CD14-positive monocyte (primary cell): ENCODE data around the gene TRMU. TPM values are rescaled to one million over a fixed set of nuclear protein-coding genes. Genes with fewer than 3 reads are reported as not detected.

ENCODE experiments used
- DNase-seq, 3 donors: peaks; one replicate each; pipeline ENCODE4 v3.0.0-alpha.2; 2011 to 2022
- H2AFZ ChIP-seq: 2 replicates; pipeline ENCODE4 v1.6.0; 2012; ENCODE audit warnings: mild to moderate bottlenecking, low read depth, low read length, inconsistent platforms; ENCODE audit not compliant: insufficient read depth, poor library complexity, severe bottlenecking
- H3K27ac ChIP-seq, 2 donors: 1 replicate in 1 of 2; 2 replicates in 1 of 2; pipeline ENCODE4 v1.5.1; 2012 to 2013; ENCODE audit warnings: low read length in 2 of 2, control low read depth in 1 of 2, inconsistent platforms in 1 of 2, low read depth in 1 of 2, mild to moderate bottlenecking in 1 of 2
- H3K27me3 ChIP-seq, 2 donors: one replicate each; pipeline versions ENCODE4 v1.6.0 to v1.6.1; 2011 to 2013; ENCODE audit warnings: low read length in 2 of 2; ENCODE audit not compliant: control insufficient read depth in 2 of 2, insufficient read depth in 2 of 2
- H3K36me3 ChIP-seq, 2 donors: replicated peaks in 1 of 2; 1 replicate in 1 of 2; 2 replicates in 1 of 2; pipeline versions ENCODE4 v1.5.1 to v1.6.1; 2012 to 2013; ENCODE audit warnings: low read length in 2 of 2, control low read depth in 1 of 2, inconsistent platforms in 1 of 2, mild to moderate bottlenecking in 1 of 2; ENCODE audit not compliant: insufficient read depth in 2 of 2, control insufficient read depth in 1 of 2
- H3K4me1 ChIP-seq, 2 donors: 1 replicate in 1 of 2; 2 replicates in 1 of 2; pipeline versions ENCODE4 v1.5.1 to v1.6.1; 2012 to 2013; ENCODE audit warnings: low read length in 2 of 2, control low read depth in 1 of 2, inconsistent platforms in 1 of 2, mild to moderate bottlenecking in 1 of 2, moderate library complexity in 1 of 2; ENCODE audit not compliant: insufficient read depth in 2 of 2, control insufficient read depth in 1 of 2
- H3K4me2 ChIP-seq: replicated peaks from 2 replicates; pipeline ENCODE3; 2012; ENCODE audit warnings: low read length, moderate library complexity, mild to moderate bottlenecking; ENCODE audit not compliant: poor library complexity, severe bottlenecking; ENCODE audit errors: extremely low read depth
- H3K4me3 ChIP-seq, 3 experiments: fragments of 200-600 bp in 1 of 3; sonication (generic) in 1 of 3; replicated peaks in 1 of 3; 1 replicate in 2 of 3; 2 replicates in 1 of 3; pipeline ENCODE4 v1.5.1; 2011 to 2013; ENCODE audit warnings: low read length in 3 of 3, mild to moderate bottlenecking in 3 of 3, control low read depth in 2 of 3, low read depth in 2 of 3, inconsistent platforms in 1 of 3, moderate library complexity in 1 of 3
- H3K79me2 ChIP-seq: 2 replicates; pipeline ENCODE4 v1.6.0; 2012; ENCODE audit warnings: mild to moderate bottlenecking, control low read depth, inconsistent platforms, low read length, moderate library complexity; ENCODE audit not compliant: insufficient read depth
- H3K9ac ChIP-seq: 2 replicates; pipeline ENCODE4 v1.6.0; 2017; ENCODE audit warnings: low read length, mild to moderate bottlenecking; ENCODE audit not compliant: insufficient read depth, poor library complexity, severe bottlenecking
- H3K9me3 ChIP-seq, 2 donors: replicated peaks in 1 of 2; 1 replicate in 1 of 2; 2 replicates in 1 of 2; pipeline versions ENCODE4 v1.5.1 to v1.6.1; 2012 to 2013; ENCODE audit warnings: low read length in 2 of 2, control low read depth in 1 of 2; ENCODE audit not compliant: control insufficient read depth in 1 of 2, insufficient read depth in 1 of 2
- H4K20me1 ChIP-seq: 2 replicates; pipeline ENCODE4 v1.6.0; 2012; ENCODE audit warnings: mild to moderate bottlenecking, low read length, control low read depth, moderate library complexity; ENCODE audit not compliant: insufficient read depth
- H3K27ac Mint-ChIP-seq, 7 donors: one replicate each; pipeline ENCODE4 v1.8.0; 2020; ENCODE audit warnings: mild to moderate bottlenecking in 7 of 7, mixed read lengths in 7 of 7, moderate library complexity in 6 of 7, inconsistent platforms in 2 of 7
- H3K27me3 Mint-ChIP-seq, 3 donors: one replicate each; pipeline ENCODE4 v1.8.0; 2021 to 2022; ENCODE audit warnings: low read depth in 3 of 3, mild to moderate bottlenecking in 3 of 3, mixed read lengths in 3 of 3, moderate library complexity in 3 of 3, inconsistent platforms in 1 of 3
- H3K36me3 Mint-ChIP-seq, 2 donors: one replicate each; pipeline ENCODE4 v1.8.0; 2020; ENCODE audit warnings: mixed read lengths in 2 of 2, inconsistent platforms in 1 of 2, mild to moderate bottlenecking in 1 of 2
- H3K4me1 Mint-ChIP-seq: one replicate; pipeline ENCODE4 v1.8.0; 2020; ENCODE audit warnings: mild to moderate bottlenecking, mixed read lengths
- H3K4me3 Mint-ChIP-seq, 2 donors: one replicate each; pipeline ENCODE4 v1.8.0; 2020; ENCODE audit warnings: mild to moderate bottlenecking in 2 of 2, mixed read lengths in 2 of 2, moderate library complexity in 1 of 2
- H3K9me3 Mint-ChIP-seq, 7 donors: one replicate each; pipeline ENCODE4 v1.8.0; 2020 to 2022; ENCODE audit warnings: mixed read lengths in 7 of 7, mild to moderate bottlenecking in 6 of 7, moderate library complexity in 6 of 7, inconsistent platforms in 2 of 7
- CTCF ChIP-seq: fragments of 200-600 bp; IDR thresholded peaks from one replicate; pipeline ENCODE4 v1.8.0; 2022; ENCODE audit warnings: antibody characterized with exemption, mild to moderate bottlenecking
- WGBS: methylation state at CpG from one replicate; pipeline ENCODE4 v1.1.5; 2013; ENCODE audit warnings: missing lambda C conversion rate; ENCODE audit not compliant: insufficient coverage; 5-methylcytosine and 5-hydroxymethylcytosine counted together
- intact Hi-C, 2 donors: fragments of 100-400 bp; cut with micrococcal nuclease; formaldehyde crosslinking; loops; one replicate each; pipeline versions ENCODE4 v1.15.0 to v1.15.1; 2023
- polyA plus RNA-seq, 3 donors: library from polyadenylated mRNA; depleted of rRNA in 1 of 3; unstranded in 2 of 3; stranded (reverse) in 1 of 3; fragments of 300-500 nt in 2 of 3; fragments of >200 nt in 1 of 3; fragmentation: Illumina TruSeq in 2 of 3; gene quantifications; 1 replicate in 2 of 3; 2 replicates in 1 of 3; pipeline ENCODE4 v1.2.3, GENCODE V29; 2012 to 2021

Gene TRMU
- polyA plus RNA-seq, 3 donors = 4.7 to 32.9 (median 5.6) TPM

DNA sequence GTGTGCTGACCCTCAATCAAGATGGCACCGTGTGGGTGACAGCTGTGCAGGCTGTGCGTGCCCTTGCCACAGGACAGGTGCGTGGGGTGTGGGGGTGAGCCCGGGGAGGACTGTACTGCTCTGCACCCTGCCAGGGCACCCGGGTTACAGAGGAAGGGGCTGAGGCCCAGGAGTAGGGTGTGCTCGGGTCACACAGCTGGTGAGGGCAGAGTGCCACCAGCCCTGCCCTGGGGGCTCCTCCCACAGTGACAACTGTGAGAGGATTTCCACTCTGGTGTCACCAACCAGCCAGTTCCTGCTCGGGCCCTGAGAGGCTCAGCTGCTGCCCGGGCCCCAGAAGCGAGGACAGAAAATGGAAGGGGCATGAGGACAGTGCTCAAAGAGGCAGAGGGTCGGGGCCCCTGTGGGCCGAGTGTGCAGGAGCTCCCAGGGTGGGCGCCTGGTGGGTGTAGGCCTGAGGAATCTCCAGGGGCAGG is 20.5 kb downstream of the TRMU start:
- TF ChIP-seq CTCF = no peak
- Histone ChIP-seq H4K20me1 (peaks cover 18% of the 10 kb centered on the region), H3K79me2 (no peaks in the 10 kb centered on the region), H2AFZ (no peak overlapping the region), H3K4me2 (no peak overlapping the region), H3K4me3 (no peak overlapping the region), H3K27ac (no peak overlapping the region), H3K9me3 (no peaks in the 10 kb centered on the region), H3K27me3 (no peaks in the 10 kb centered on the region), H3K9ac (no peak overlapping the region), H3K4me1 (no peaks in the 10 kb centered on the region), H3K36me3 (peaks cover 58 to 66% of the 10 kb centered on the region in 2 donors)
- peaks cover 0 to 3% (median 0%) of the 10 kb centered on the region in 7 donors for H3K9me3 Mint-ChIP-seq
- no peak overlapping the region for H3K27ac Mint-ChIP-seq
- H3K36me3 Mint-ChIP-seq = peaks cover 62 to 76% of the 10 kb centered on the region in 2 donors
- DNase-seq = no peak
- no peak overlapping the region for H3K4me3 Mint-ChIP-seq
- peaks cover 0 to 7% (median 2%) of the 10 kb centered on the region in 3 donors for H3K27me3 Mint-ChIP-seq
- H3K4me1 Mint-ChIP-seq = no peaks in the 10 kb centered on the region
- intact Hi-C loops = no loop called here
- 91% methylated on average over 11 of the region's 12 CpGs for WGBS

- Histone ChIP-seq H4K20me1 (peaks cover 18% of the 10 kb centered on the region), H3K9me3 (no peaks in the 10 kb centered on the region), H3K36me3 (peaks cover 51 to 59% of the 10 kb centered on the region in 2 donors), H2AFZ (no peak overlapping the region), H3K27me3 (no peaks in the 10 kb centered on the region), H3K27ac (no peak overlapping the region), H3K4me1 (no peaks in the 10 kb centered on the region), H3K4me3 (no peak overlapping the region), H3K4me2 (no peak overlapping the region), H3K79me2 (no peaks in the 10 kb centered on the region), H3K9ac (no peak overlapping the region)
- intact Hi-C loops = no loop called here
- DNase-seq = no peak
- Mint-ChIP-seq H3K4me1 (no peaks in the 10 kb centered on the region), H3K27me3 (peaks cover 2 to 7% (median 3%) of the 10 kb centered on the region in 3 donors), H3K4me3 (no peak overlapping the region), H3K27ac (no peak overlapping the region), H3K9me3 (peaks cover 0 to 3% (median 0%) of the 10 kb centered on the region in 7 donors), H3K36me3 (peaks cover 54 to 68% of the 10 kb centered on the region in 2 donors)
- WGBS = 95% methylated on average over 21 of the region's 23 CpGs
- no peak for TF ChIP-seq CTCF
Observed at GRCh38 chr22:46356496-46357480, 21.3 kb downstream of the TRMU start.
